DMS53 (cell line): Measurements from ENCODE around the gene TSPY10.
"Not testable (repeated sequence)": the region's sequence is repeated elsewhere in the genome, so short reads cannot be mapped to it uniquely, and the experiment has no call there.

Experiments used
- DNase-seq: peaks from one replicate; lab custom pipeline; 2025; lab: John Stamatoyannopoulos, UW

The TSPY10 gene, protein sequence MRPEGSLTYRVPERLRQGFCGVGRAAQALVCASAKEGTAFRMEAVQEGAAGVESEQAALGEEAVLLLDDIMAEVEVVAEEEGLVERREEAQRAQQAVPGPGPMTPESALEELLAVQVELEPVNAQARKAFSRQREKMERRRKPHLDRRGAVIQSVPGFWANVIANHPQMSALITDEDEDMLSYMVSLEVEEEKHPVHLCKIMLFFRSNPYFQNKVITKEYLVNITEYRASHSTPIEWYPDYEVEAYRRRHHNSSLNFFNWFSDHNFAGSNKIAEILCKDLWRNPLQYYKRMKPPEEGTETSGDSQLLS

DNA sequence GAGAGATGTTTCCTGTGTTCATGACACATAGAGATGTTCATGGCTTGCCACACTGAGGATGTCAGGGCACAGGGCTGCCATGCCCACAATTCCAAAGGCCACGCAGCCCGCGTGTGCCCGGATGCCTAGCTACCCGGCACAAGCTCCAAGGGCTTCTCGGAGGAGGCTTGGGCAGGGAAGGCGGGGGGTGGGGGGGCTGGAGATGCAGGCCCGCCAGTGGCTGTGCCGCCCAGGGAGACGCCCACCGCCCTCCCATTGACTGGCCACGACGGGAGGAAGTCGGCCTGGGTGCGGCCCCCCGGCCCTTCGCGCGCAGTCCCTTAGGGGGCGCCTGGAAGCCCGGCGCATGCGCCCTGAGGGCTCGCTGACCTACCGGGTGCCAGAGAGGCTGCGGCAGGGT lies at the start of gene TSPY10:
Gene TSPY10 (plus strand): TSS at position 301 of the 400 bp plus-strand sequence. CDS start 46 bp downstream, at position 347.
- not testable (repeated sequence) for DNase-seq

DNA sequence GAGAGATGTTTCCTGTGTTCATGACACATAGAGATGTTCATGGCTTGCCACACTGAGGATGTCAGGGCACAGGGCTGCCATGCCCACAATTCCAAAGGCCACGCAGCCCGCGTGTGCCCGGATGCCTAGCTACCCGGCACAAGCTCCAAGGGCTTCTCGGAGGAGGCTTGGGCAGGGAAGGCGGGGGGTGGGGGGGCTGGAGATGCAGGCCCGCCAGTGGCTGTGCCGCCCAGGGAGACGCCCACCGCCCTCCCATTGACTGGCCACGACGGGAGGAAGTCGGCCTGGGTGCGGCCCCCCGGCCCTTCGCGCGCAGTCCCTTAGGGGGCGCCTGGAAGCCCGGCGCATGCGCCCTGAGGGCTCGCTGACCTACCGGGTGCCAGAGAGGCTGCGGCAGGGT lies 40.7 kb upstream of the TSPY10 start, which contains the start of gene TSPY9:
Gene TSPY9 (plus strand): TSS at position 301 of the 400 bp plus-strand sequence. CDS start 46 bp downstream, at position 347.
- not testable (repeated sequence) for DNase-seq

DNA sequence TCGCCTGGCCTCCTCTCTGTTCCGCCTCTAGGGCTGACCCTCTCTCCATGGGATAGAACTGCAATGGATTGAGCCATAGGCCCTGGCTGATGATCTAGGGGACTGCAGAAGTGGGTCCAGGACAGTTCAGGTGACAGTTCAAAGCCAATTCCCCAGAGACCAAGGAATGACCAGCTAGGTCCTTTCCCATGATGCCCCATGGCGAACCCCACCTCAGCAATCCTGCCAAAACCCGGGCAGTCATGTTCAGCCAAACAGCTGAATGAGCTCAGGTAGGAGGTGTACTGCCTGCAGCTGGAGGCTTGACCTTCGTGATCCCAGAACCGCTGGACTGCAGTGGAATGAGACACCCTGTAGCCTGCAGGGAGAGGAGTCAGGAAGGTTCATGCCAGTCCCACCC lies 23.3 kb upstream of the TSPY10 start:
- DNase-seq: not testable (repeated sequence)

DNA sequence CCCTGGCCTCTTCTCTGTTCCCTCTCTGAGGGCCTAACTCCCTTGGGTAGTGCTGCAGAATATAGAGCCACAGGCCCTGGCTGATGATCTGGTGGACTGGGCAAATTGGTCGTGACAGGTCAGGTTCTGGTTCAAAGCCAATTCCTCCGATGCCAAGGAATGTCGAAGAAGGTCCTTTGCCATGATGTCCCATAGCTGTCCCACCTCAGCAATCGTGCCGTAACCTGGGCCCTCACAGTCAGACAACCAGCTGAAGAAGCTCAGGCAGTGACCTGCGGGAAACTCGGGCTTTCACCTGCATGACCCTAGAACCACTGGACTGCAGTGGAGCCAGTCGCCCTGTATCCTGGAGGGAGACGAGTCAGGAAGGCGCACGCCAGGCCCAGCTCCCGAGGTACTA lies 11.4 kb upstream of the TSPY10 start:
- not testable (repeated sequence) for DNase-seq
